Endothelial cell of umbilical vein (primary cell): ENCODE measurements around the gene LIPA. TPM values are rescaled to one million over a fixed set of nuclear protein-coding genes. Genes with fewer than 3 reads are reported as not detected.

ENCODE experiments used
- BruUV-seq: library from RNA; stranded (reverse); fragments of 400-500 nt; replicated peaks from 2 replicates; lab custom pipeline; 2021; lab: Mats Ljungman, UMichigan
- CTCF ChIA-PET: fragments of 300-600, 350-600 bp; sonication (Branson Sonifier 250); formaldehyde crosslinking; loops from one replicate; lab custom pipeline; 2021; ENCODE audit warnings: antibody characterized with exemption, inconsistent platforms; lab: Charles Lee
- POLR2A ChIA-PET: fragments of 300-600, 350-600 bp; sonication (Branson Sonifier 250); formaldehyde crosslinking; loops from one replicate; lab custom pipeline; 2021; ENCODE audit warnings: antibody characterized with exemption, inconsistent platforms; lab: Charles Lee
- DNase-seq: peaks from one replicate; pipeline ENCODE4 v3.0.0-alpha.2; 2011; ENCODE audit warnings: low read depth, low spot score
- FAIRE-seq: peaks from 2 replicates; lab custom pipeline; 2011; peaks lifted over from hg19 to GRCh38; lab: Jason Lieb, UNC
- H2AFZ ChIP-seq: 2 replicates; pipeline ENCODE4 v1.6.0; 2012; ENCODE audit warnings: low read depth, low read length, control low read depth, inconsistent platforms
- H3K27ac ChIP-seq: 2 replicates; pipeline ENCODE4 v1.5.1; 2011; ENCODE audit warnings: low read depth, mild to moderate bottlenecking, control low read depth, low read length, moderate library complexity; ENCODE audit not compliant: insufficient read depth
- H3K27me3 ChIP-seq, 2 experiments: 2 replicates each; pipeline versions ENCODE4 v1.6.0 to v1.6.1; 2011; ENCODE audit warnings: low read length in 2 of 2, mixed read lengths in 1 of 2; ENCODE audit not compliant: control insufficient read depth in 2 of 2, insufficient read depth in 2 of 2
- H3K36me3 ChIP-seq, 2 experiments: 2 replicates in 1 of 2; 3 replicates in 1 of 2; pipeline ENCODE4 v1.5.1; 2011; ENCODE audit warnings: low read length in 2 of 2, mild to moderate bottlenecking in 1 of 2, moderate library complexity in 1 of 2; ENCODE audit not compliant: control insufficient read depth in 2 of 2, insufficient read depth in 2 of 2; ENCODE audit errors: extremely low read depth in 1 of 2
- H3K4me1 ChIP-seq: 3 replicates; pipeline ENCODE4 v1.5.1; 2011; ENCODE audit warnings: mild to moderate bottlenecking, low read length; ENCODE audit not compliant: control insufficient read depth, insufficient read depth; ENCODE audit errors: extremely low read depth
- H3K4me2 ChIP-seq: 2 replicates; pipeline ENCODE4 v1.6.1; 2011; ENCODE audit warnings: low read length, control low read depth, mixed read lengths; ENCODE audit not compliant: insufficient read depth
- H3K4me3 ChIP-seq, 3 experiments: fragments of 200-600 bp in 1 of 3; sonication (generic), shearing (Covaris generic) in 1 of 3; replicated peaks in 1 of 3; 2 replicates each; pipeline ENCODE4 v1.5.1; 2011 to 2016; ENCODE audit warnings: control low read depth in 3 of 3, low read length in 3 of 3, mild to moderate bottlenecking in 2 of 3, inconsistent platforms in 1 of 3, low read depth in 1 of 3, moderate library complexity in 1 of 3; ENCODE audit not compliant: insufficient read depth in 1 of 3
- H3K79me2 ChIP-seq: 2 replicates; pipeline ENCODE4 v1.6.0; 2012; ENCODE audit warnings: low read length, inconsistent platforms; ENCODE audit not compliant: control insufficient read depth, insufficient read depth
- H3K9ac ChIP-seq: replicated peaks from 2 replicates; pipeline ENCODE3; 2011; ENCODE audit warnings: low read length, control low read depth; ENCODE audit not compliant: insufficient read depth; ENCODE audit errors: extremely low read depth
- H3K9me1 ChIP-seq: replicated peaks from 3 replicates; pipeline ENCODE4 v1.6.0; 2011; ENCODE audit warnings: mild to moderate bottlenecking, low read length; ENCODE audit not compliant: control insufficient read depth, insufficient read depth; ENCODE audit errors: extremely low read depth
- H3K9me3 ChIP-seq: replicated peaks from 2 replicates; pipeline ENCODE4 v1.5.1; 2012; ENCODE audit warnings: low read length, inconsistent platforms; ENCODE audit not compliant: control insufficient read depth, insufficient read depth
- H4K20me1 ChIP-seq: replicated peaks from 2 replicates; pipeline ENCODE3; 2011; ENCODE audit warnings: mild to moderate bottlenecking, low read length; ENCODE audit not compliant: control insufficient read depth, insufficient read depth; ENCODE audit errors: extremely low read depth
- EZH2 ChIP-seq: IDR thresholded peaks from 2 replicates; pipeline ENCODE4 v1.6.1; 2012; ENCODE audit warnings: borderline replicate concordance, low read depth, mild to moderate bottlenecking, moderate library complexity, low read length, inconsistent platforms; ENCODE audit not compliant: severe bottlenecking
- FOS ChIP-seq: IDR thresholded peaks from 2 replicates; pipeline ENCODE4 v1.6.1; 2011; ENCODE audit warnings: mild to moderate bottlenecking, low read length, moderate library complexity, borderline replicate concordance; ENCODE audit not compliant: insufficient read depth
- GATA2 ChIP-seq: IDR thresholded peaks from 2 replicates; pipeline ENCODE4 v1.7.0; 2011; ENCODE audit warnings: low read depth, mild to moderate bottlenecking, moderate library complexity, mixed read lengths, low read length; ENCODE audit not compliant: insufficient read length, insufficient read depth
- JUN ChIP-seq: IDR thresholded peaks from 2 replicates; pipeline ENCODE4 v1.6.1; 2011; ENCODE audit warnings: borderline replicate concordance, low read depth; ENCODE audit not compliant: insufficient read length, insufficient read depth
- MYC ChIP-seq: IDR thresholded peaks from one replicate; pipeline ENCODE4 v1.6.1; 2011; ENCODE audit warnings: mild to moderate bottlenecking, low read depth, low read length
- POLR2A ChIP-seq: IDR thresholded peaks from 2 replicates; pipeline ENCODE4 v1.6.1; 2012; ENCODE audit warnings: low read depth, mild to moderate bottlenecking, control low read depth, low read length
- POLR2AphosphoS5 ChIP-seq: IDR thresholded peaks from 2 replicates; pipeline ENCODE4 v1.6.1; 2012; ENCODE audit warnings: low read depth, mild to moderate bottlenecking, control low read depth, low read length, moderate library complexity; ENCODE audit not compliant: insufficient read depth
- dilution Hi-C: fragments of 300-500 bp; cut with MboI; formaldehyde crosslinking; loops from one replicate; pipeline ENCODE4 v1.15.0; 2019; ENCODE audit warnings: low sequenced_read_pairs; ENCODE audit not compliant: extremely low pct_ligation_motif_present
- intact Hi-C: fragments of 100-400 bp; cut with micrococcal nuclease; formaldehyde crosslinking; loops from one replicate; pipeline ENCODE4 v1.10.0; 2022
- polyA plus RNA-seq, 4 experiments: library from polyadenylated mRNA; depleted of rRNA in 3 of 4; stranded (reverse) in 3 of 4; unstranded in 1 of 4; fragments of >200 nt; gene quantifications; 2 replicates each; pipeline versions ENCODE4 v1.2.1 to v1.2.3, GENCODE V29; 2011 to 2012; ENCODE audit warnings: missing spikeins in 1 of 4
- total RNA-seq: library from RNA; stranded (reverse); gene quantifications from 2 replicates; pipeline ENCODE4 v1.2.3, GENCODE V29; 2021
- TF ChIP-seq, protein P1 (sequence below), 2 donors: IDR thresholded peaks; 1 replicate in 1 of 2; 2 replicates in 1 of 2; pipeline ENCODE4 v1.5.1; 2011; ENCODE audit warnings: low read length in 2 of 2, mild to moderate bottlenecking in 2 of 2, moderate library complexity in 2 of 2, control low read depth in 1 of 2, inconsistent platforms in 1 of 2, low read depth in 1 of 2; ENCODE audit not compliant: insufficient read depth in 1 of 2; ENCODE audit errors: extremely low read depth in 1 of 2
- TF ChIP-seq, protein P2 (sequence below): IDR thresholded peaks from 2 replicates; pipeline ENCODE4 v1.6.1; 2011; ENCODE audit not compliant: insufficient read depth, insufficient read length

LIPA gene
- total and polyA plus RNA-seq, 2 donors (not counting 3 experiments of a cell fraction or from before 2014, with no cell fraction given): 24.0 to 41.1 TPM

DNA sequence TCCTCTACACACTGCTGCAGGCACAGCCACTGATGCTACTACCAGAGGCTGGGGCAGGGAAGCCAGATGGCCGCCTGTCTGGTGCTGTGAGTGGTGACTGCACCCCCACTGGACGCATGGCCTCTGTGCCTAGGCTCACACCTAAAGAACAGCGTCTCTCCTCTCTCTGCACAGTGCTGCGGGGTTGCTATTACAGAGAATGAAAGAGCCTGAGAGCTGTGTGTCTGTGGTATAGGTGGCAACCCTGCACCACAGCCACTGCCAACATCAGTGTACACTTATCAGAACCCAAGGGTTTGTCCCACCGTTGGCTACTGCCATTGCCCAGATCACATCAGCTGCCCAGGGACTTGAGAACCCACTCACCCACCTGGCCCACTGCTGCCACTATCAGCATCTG lies 46.2 kb upstream of the LIPA start:
- Histone ChIP-seq H3K36me3 (no peaks in the 10 kb centered on the region), H3K4me2 (no peak overlapping the region), H4K20me1 (no peaks in the 10 kb centered on the region), H3K9me1 (no peaks in the 10 kb centered on the region), H3K9ac (no peak overlapping the region), H3K27me3 (peaks cover 16 to 23% of the 10 kb centered on the region in 2 experiments), H3K9me3 (no peaks in the 10 kb centered on the region), H2AFZ (no peak overlapping the region), H3K4me1 (peaks cover 10% of the 10 kb centered on the region), H3K79me2 (no peaks in the 10 kb centered on the region), H3K4me3 (no peak overlapping the region), H3K27ac (no peak overlapping the region)
- dilution Hi-C loops: no loop called here
- ChIA-PET CTCF (no interaction called here), POLR2A (no interaction called here)
- intact Hi-C loops: no loop called here
- no TSS peak for BruUV-seq
- DNase-seq: no peak
- FAIRE-seq: no peak
- TF ChIP-seq POLR2AphosphoS5 (no peak), JUN (no peak)

DNA sequence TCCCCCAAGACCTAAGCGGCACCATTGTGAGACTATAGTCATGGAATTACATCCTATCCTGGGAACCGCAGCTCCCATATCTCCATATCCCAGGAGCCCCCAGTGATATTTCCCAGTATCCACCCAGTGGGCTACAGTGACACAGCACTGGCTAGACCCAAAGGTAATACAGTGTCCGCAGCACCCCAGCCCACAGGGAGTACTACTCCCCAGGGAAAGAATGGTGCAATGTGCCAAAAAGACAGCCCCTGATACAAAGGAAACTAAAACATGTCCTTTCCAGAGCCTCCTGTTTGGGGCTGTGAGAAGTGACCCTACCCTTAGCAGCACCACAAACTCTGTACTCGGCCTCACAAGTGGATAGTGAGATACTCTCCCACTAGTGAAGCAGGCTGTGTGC lies 45.8 kb upstream of the LIPA start:
- no peak overlapping the region for H3K4me2 ChIP-seq
- no peak overlapping the region for H3K27ac ChIP-seq
- no peak overlapping the region for H3K4me3 ChIP-seq
- dilution Hi-C loops: no loop called here
- ChIA-PET CTCF (no interaction called here), POLR2A (no interaction called here)
- H4K20me1 ChIP-seq: no peaks in the 10 kb centered on the region
- FAIRE-seq (no peak), DNase-seq (no peak)
- no peak overlapping the region for H3K9ac ChIP-seq
- H3K36me3 ChIP-seq: no peaks in the 10 kb centered on the region
- no peaks in the 10 kb centered on the region for H3K79me2 ChIP-seq
- no peaks in the 10 kb centered on the region for H3K9me1 ChIP-seq
- no peak for TF ChIP-seq POLR2AphosphoS5
- TF ChIP-seq, protein P1, sequence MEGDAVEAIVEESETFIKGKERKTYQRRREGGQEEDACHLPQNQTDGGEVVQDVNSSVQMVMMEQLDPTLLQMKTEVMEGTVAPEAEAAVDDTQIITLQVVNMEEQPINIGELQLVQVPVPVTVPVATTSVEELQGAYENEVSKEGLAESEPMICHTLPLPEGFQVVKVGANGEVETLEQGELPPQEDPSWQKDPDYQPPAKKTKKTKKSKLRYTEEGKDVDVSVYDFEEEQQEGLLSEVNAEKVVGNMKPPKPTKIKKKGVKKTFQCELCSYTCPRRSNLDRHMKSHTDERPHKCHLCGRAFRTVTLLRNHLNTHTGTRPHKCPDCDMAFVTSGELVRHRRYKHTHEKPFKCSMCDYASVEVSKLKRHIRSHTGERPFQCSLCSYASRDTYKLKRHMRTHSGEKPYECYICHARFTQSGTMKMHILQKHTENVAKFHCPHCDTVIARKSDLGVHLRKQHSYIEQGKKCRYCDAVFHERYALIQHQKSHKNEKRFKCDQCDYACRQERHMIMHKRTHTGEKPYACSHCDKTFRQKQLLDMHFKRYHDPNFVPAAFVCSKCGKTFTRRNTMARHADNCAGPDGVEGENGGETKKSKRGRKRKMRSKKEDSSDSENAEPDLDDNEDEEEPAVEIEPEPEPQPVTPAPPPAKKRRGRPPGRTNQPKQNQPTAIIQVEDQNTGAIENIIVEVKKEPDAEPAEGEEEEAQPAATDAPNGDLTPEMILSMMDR (IDR thresholded peaks at IDR 0.05; ENCODE audit: extremely low read depth in 1 of 2, insufficient read depth in 1 of 2, low read depth in 1 of 2, low read length in 2 of 2): no peak
- TF ChIP-seq GATA2: no peak
- TF ChIP-seq EZH2: no peak
- TF ChIP-seq JUN: no peak
- no peak for TF ChIP-seq POLR2A
- no peak for TF ChIP-seq FOS
- TF ChIP-seq MYC: no peak
- TF ChIP-seq, protein P2, sequence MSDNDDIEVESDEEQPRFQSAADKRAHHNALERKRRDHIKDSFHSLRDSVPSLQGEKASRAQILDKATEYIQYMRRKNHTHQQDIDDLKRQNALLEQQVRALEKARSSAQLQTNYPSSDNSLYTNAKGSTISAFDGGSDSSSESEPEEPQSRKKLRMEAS: no peak
- H2AFZ ChIP-seq: no peak overlapping the region
- H3K4me1 ChIP-seq: peaks cover 6% of the 10 kb centered on the region
- no peaks in the 10 kb centered on the region for H3K9me3 ChIP-seq
- intact Hi-C loops: no loop called here
- H3K27me3 ChIP-seq: peaks cover 21 to 26% of the 10 kb centered on the region in 2 experiments
- no TSS peak for BruUV-seq
